ENCODE measurements around the gene ATP1B3. TPM values are rescaled to one million over a fixed set of nuclear protein-coding genes. Genes with fewer than 3 reads are reported as not detected.

ATP1B3 gene
- total RNA-seq: 100 to 1,000 TPM in 1 of 2 donors, 10 to 100 TPM in 1; 62.3 to 127 TPM

DNA sequence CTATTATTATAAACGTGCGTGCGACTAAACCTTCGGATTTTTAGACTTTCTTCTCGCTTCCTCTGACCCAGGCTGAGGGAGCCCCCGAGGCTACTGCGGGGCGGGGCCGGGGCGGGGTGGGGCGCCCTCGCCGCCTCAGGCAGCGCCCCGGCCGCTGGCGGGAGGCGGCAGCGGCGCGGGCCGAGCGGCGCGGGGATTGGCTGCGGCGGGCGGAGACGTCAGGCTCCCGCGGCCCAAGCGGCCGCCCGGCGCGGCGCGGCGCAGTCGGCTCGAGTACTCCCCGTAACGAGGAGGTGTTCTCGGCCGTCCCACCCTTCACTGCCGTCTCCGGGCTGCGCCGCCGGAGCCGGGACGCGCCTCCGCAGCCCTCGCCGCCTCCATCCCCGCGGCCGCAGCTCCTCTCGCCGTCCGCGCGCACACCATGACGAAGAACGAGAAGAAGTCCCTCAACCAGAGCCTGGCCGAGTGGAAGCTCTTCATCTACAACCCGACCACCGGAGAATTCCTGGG, at the start of gene ATP1B3:
TSS of gene ATP1B3 (plus strand) at position 263 of the 510 bp plus-strand sequence. CDS start at position 422, 159 bp downstream.

Small RNA genes within 50 kb of the gene (small RNA-seq; reads per million reads assigned to genes)
- gene HMGN2P25 (0 reads per million in 2 donors), gene RNU6-509P (0.04 to 0.29 reads per million in 2 donors)

Other genes with a start within 250 kb of the ATP1B3 start
- gene RNF7, start 138.3 kb upstream of the ATP1B3 start, total RNA-seq: 10 to 100 TPM; 28.6 to 40.3 TPM
- not detected for gene GRK7, start 113.2 kb upstream of the ATP1B3 start, total RNA-seq

Measured in melanocyte of skin (primary cell).